Measurements from ENCODE around the gene COPA. TPM values are rescaled to one million over a fixed set of nuclear protein-coding genes. Genes with fewer than 3 reads are reported as not detected.

COPA gene
- total RNA-seq, 1 experiment from 2014 or later: 118 TPM

DNA sequence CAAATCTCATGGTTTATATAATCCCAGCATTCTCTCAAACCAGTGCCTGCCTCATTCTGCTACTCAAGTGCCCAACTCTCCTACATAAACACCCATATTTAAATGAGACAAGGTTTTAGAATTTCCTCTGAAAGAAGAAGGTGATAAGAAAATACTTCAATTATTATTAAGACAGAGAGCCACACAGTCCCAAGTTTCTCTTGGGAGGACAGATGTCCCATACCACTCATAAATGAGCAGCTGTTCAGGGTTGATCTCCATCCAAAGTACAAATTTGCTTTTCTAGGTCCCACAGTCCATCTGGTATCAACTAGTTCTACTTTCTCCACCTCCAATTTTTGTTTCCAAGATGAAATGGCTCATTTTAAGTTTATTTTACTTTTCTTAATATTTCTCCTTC lies 92.0 kb downstream of the COPA start:
- no peak for TF ChIP-seq TCF7L2 (IDR thresholded peaks at IDR 0.05; ENCODE audit: low read depth, low read length)
- TF ChIP-seq POLR2AphosphoS5 (IDR thresholded peaks at IDR 0.05; ENCODE audit: low read depth, low read length): no peak
- no peak for TF ChIP-seq SIN3A (IDR thresholded peaks at IDR 0.05; ENCODE audit: borderline replicate concordance, insufficient read depth, low read depth, low read length)
- TF ChIP-seq, protein P1, sequence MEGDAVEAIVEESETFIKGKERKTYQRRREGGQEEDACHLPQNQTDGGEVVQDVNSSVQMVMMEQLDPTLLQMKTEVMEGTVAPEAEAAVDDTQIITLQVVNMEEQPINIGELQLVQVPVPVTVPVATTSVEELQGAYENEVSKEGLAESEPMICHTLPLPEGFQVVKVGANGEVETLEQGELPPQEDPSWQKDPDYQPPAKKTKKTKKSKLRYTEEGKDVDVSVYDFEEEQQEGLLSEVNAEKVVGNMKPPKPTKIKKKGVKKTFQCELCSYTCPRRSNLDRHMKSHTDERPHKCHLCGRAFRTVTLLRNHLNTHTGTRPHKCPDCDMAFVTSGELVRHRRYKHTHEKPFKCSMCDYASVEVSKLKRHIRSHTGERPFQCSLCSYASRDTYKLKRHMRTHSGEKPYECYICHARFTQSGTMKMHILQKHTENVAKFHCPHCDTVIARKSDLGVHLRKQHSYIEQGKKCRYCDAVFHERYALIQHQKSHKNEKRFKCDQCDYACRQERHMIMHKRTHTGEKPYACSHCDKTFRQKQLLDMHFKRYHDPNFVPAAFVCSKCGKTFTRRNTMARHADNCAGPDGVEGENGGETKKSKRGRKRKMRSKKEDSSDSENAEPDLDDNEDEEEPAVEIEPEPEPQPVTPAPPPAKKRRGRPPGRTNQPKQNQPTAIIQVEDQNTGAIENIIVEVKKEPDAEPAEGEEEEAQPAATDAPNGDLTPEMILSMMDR (IDR thresholded peaks at IDR 0.05): no peak
- TF ChIP-seq, protein P2, sequence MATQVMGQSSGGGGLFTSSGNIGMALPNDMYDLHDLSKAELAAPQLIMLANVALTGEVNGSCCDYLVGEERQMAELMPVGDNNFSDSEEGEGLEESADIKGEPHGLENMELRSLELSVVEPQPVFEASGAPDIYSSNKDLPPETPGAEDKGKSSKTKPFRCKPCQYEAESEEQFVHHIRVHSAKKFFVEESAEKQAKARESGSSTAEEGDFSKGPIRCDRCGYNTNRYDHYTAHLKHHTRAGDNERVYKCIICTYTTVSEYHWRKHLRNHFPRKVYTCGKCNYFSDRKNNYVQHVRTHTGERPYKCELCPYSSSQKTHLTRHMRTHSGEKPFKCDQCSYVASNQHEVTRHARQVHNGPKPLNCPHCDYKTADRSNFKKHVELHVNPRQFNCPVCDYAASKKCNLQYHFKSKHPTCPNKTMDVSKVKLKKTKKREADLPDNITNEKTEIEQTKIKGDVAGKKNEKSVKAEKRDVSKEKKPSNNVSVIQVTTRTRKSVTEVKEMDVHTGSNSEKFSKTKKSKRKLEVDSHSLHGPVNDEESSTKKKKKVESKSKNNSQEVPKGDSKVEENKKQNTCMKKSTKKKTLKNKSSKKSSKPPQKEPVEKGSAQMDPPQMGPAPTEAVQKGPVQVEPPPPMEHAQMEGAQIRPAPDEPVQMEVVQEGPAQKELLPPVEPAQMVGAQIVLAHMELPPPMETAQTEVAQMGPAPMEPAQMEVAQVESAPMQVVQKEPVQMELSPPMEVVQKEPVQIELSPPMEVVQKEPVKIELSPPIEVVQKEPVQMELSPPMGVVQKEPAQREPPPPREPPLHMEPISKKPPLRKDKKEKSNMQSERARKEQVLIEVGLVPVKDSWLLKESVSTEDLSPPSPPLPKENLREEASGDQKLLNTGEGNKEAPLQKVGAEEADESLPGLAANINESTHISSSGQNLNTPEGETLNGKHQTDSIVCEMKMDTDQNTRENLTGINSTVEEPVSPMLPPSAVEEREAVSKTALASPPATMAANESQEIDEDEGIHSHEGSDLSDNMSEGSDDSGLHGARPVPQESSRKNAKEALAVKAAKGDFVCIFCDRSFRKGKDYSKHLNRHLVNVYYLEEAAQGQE (IDR thresholded peaks at IDR 0.05; ENCODE audit: insufficient read depth in 1 of 2, low read depth in 2 of 2, low read length in 1 of 2): no peak
- H3K36me3 ChIP-seq (ENCODE audit: control insufficient read depth, insufficient read depth, low read length): no peaks in the 10 kb centered on the region
- H3K4me3 ChIP-seq (ENCODE audit: low read depth in 2 of 2, low read length in 2 of 2): no peak overlapping the region
- CTCF ChIA-PET: interaction anchor here (1.6 kb wide), 1 partner anchor 58 kb away, joined by 8 read pairs; no protein-coding TSS in a partner anchor
- no TSS peak for BruUV-seq (replicated peaks)
- DNase-seq (ENCODE audit: low read depth, low spot score) (no peak), ATAC-seq (no peak)
- H3K27me3 ChIP-seq (ENCODE audit: control insufficient read depth, insufficient read depth, low read length): no peaks in the 10 kb centered on the region
- H3K9me3 ChIP-seq (ENCODE audit: control insufficient read depth, insufficient read depth, low read depth, low read length): no peaks in the 10 kb centered on the region
- H3K4me1 ChIP-seq (ENCODE audit: control insufficient read depth, insufficient read depth, low read length): no peaks in the 10 kb centered on the region
- in situ Hi-C loops (cut with HindIII; ENCODE audit: low pct_unique_long_range_greater_than_20kb, low sequenced_read_pairs): no loop called here
- H3K27ac ChIP-seq (ENCODE audit: low read length): no peak overlapping the region
- intact Hi-C loops (cut with micrococcal nuclease; ENCODE audit: unreplicated experiment): no loop called here
- POLR2A ChIA-PET: no interaction called here

DNA sequence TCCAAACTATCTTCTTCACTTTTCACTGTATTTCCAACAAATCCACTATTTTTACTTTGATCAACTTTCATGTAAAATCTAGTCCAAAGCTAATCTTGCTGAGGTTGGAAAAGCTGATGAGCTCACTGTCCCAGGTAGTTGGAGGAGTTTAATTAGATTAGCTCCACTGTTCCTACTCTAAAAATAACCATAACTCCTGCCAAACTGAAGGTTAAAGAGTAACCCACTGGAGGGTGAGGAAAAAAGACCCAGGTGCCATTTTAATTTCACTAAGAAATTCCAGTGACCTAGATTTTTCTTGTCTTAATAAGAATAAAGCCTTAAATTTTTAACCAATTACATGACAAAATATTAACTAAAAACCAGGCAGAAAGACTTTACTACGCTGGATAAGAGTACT lies 96.0 kb downstream of the COPA start:
- no peak for ATAC-seq
- CTCF ChIA-PET: no interaction called here

More for the DNA sequence above, 96.0 kb downstream of the COPA start:
- Histone ChIP-seq H3K36me3 (ENCODE audit: control insufficient read depth, insufficient read depth, low read length) (0 out of 2 replicates have a peak, but pooled peaks cover 2% of the 10 kb centered on the region), H3K27ac (ENCODE audit: low read length) (no peak overlapping the region), H3K4me3 (ENCODE audit: low read depth in 2 of 2, low read length in 2 of 2) (no peak overlapping the region), H3K4me1 (ENCODE audit: control insufficient read depth, insufficient read depth, low read length) (no peaks in the 10 kb centered on the region), H3K27me3 (ENCODE audit: control insufficient read depth, insufficient read depth, low read length) (no peaks in the 10 kb centered on the region), H3K9me3 (ENCODE audit: control insufficient read depth, insufficient read depth, low read depth, low read length) (no peaks in the 10 kb centered on the region)
- POLR2A ChIA-PET: no interaction called here
- in situ Hi-C loops (cut with HindIII; ENCODE audit: low pct_unique_long_range_greater_than_20kb, low sequenced_read_pairs): no loop called here
- DNase-seq (ENCODE audit: low read depth, low spot score): no peak
- TF ChIP-seq, protein P2 (IDR thresholded peaks at IDR 0.05; ENCODE audit: insufficient read depth in 1 of 2, low read depth in 2 of 2, low read length in 1 of 2): no peak
- TF ChIP-seq SIN3A (IDR thresholded peaks at IDR 0.05; ENCODE audit: borderline replicate concordance, insufficient read depth, low read depth, low read length) (no peak), POLR2AphosphoS5 (IDR thresholded peaks at IDR 0.05; ENCODE audit: low read depth, low read length) (no peak), TCF7L2 (IDR thresholded peaks at IDR 0.05; ENCODE audit: low read depth, low read length) (no peak)
- TF ChIP-seq, protein P1 (IDR thresholded peaks at IDR 0.05): no peak
- no TSS peak for BruUV-seq (replicated peaks)
- intact Hi-C loops (cut with micrococcal nuclease; ENCODE audit: unreplicated experiment): no loop called here

Measured in Panc1 (cell line).